HG02763 (cell line): ENCODE data around the gene PRKAG2.

Experiments
- ATAC-seq: cut with Tn5 transposase; IDR thresholded peaks from one replicate; pipeline ENCODE4 v1.9.1; 2021; ENCODE audit warnings: mild to moderate bottlenecking, moderate library complexity; ENCODE audit not compliant: unreplicated experiment

The PRKAG2 gene

DNA sequence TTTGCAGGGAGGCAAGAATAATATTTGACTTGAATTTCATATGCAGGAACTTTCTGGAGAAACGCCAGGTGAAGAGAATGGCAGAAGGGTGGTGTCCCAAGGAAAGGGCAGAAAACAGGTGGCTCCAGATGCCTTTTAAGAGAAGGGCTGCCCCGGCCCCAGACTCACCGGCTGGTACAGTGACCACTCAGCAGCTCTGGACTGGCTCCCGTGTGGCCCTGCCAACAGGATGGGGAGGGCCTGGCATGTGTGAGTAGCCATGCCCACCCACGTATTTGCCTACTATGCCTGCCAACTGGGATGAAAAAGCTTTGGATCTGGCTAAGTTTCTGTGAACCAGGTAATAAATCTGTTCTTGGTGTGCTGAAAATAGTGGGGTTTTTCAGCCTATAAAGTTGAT is 159.5 kb downstream of the PRKAG2 start:
- ATAC-seq = no peak

DNA sequence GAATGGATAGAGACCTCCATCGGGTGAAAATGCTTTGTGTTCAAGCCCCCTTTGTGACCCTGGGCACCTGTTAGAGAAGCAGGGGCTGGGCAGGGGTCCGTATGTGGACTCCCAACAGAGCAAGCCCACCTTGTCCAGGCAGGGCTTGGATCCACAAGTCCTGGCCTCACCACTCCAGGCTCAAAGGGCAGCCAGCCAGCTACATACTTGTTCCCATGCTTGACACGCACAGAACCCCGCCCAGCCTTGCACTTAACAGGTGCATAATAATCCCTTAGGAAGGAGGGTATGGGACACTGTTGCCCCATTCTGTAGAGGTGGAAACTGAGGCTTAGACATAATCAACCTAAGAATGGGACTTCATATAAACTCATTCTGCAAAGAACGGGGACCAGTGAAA is 160.6 kb downstream of the PRKAG2 start:
- no peak for ATAC-seq

DNA sequence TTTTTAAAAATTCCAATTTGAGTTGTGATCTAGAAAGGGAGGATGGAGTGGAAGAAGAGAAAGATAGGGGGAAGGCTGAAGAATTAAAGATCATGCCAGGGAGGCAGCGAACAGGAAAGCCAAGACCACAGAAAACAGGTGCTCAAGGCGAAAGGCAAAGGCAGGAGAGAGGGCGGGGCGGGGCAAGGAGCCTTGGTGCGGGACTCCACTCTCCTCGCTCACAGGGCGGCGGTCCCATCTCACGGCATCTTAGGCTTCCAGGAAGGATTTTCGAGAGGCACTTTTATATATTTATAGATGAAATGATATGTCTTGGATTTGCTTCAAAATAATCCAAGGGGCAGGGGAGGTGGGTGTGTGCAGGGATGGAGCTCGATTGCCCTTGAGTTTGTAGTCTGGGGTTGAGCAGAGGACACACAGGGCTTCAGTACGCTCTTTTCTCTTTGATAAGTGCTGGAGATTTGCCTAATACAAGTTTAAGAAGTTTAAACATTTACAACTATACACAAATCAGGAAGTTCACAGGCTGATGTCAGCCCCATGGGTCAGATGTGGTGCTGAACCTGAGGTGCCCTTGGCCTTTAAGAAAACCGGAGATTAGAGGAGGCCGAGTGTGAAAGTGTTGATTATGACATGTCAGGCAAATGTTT is 161.1 kb downstream of the PRKAG2 start:
- ATAC-seq = no peak

DNA sequence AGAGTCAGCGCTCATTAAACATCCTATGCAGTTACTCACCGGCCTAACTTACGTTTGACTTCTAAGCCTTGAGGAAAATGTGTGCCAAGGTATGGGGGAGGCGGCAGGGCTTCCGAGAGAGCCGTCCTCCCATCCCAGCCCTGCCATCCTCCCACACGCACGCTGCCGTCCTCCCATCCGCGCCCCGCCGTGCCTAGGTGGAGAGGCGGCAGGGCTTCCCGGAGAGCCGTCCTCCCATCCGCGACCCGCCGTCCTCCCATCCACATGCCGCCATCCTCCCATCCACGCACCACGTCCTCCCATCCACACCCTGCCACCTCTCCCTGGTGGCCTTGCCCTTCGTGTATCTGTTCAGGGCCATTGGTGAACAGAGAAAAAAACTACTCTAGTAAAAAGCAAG is 162.7 kb downstream of the PRKAG2 start:
- no peak for ATAC-seq

DNA sequence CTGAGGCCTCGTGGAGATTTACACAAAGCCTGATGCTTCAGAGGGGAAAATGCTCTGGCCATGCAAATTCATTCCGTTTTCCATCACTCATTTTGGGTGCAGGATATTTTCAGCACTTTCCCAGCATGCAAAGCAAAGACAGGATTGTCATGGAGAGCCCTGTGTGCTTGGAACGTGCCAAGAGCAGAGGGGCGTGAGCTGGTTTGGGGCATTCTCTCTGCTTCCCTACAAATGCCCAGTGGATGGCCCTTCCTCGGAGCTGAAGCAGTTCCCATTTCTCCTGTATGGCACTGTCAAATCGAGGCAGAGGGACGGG is 164.1 kb downstream of the PRKAG2 start:
- no peak for ATAC-seq

DNA sequence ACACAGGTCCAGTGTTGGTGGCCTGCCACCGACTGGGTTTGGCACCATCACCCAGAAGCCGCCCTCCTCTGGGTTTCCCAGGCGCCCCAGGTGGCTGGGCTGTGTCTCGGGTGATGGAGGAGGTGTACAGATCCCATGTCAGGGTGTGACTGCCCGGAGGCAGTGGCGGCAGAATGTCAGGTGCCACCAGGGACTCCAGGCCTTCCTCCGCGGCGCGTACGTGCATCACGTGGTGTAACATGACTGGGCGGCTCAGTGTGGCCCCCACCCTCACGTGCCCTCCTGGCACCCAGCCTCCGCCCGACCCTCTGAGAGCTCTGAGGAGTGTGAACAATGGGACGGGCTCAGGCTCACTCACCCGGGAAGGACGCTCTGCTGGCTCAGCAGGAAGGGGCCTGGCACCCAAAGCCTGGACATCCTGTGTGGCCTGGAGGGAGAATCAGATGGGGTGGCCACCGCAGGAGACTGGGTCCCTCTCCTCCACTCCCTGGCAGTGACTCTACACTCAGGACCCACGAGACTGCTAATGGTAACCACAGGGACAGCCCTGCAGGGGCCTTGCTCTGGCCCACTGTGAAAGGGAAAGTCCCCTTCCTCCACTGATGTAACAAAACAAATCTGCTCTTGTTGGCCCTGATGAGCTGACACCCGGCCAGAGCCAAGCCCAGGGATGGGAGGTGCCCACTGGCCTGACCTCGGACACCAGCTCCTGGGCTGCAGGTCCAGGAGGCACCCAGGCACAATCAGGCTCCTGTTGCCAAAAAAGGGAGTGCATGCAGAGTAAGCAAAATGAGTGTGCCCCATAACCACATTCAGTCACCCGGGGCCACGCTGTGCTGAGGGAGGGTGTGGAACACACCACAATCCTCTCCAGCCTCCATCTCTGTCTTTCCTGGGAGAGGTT is 164.8 kb downstream of the PRKAG2 start:
- no peak for ATAC-seq

DNA sequence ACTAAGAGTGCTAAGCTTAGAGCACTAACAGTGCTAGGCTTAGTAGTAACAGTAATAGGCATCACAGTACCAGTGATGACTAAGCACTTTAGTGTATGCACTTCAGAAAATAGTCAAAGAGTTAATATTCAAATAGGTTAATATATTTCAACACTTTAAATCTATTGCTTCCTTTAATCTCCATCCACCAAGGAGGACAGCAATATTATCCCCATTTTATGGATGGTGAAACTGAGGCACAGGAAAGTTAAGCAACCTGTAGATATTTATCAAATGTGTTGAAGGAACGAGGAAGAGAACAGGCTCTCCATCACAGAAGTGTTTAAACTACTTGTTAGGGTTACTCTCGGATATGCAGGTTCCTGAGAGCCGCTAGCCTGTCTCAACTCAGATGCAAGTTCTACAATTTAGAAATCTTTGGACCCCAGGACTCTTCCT is 165.5 kb downstream of the PRKAG2 start:
- no peak for ATAC-seq

DNA sequence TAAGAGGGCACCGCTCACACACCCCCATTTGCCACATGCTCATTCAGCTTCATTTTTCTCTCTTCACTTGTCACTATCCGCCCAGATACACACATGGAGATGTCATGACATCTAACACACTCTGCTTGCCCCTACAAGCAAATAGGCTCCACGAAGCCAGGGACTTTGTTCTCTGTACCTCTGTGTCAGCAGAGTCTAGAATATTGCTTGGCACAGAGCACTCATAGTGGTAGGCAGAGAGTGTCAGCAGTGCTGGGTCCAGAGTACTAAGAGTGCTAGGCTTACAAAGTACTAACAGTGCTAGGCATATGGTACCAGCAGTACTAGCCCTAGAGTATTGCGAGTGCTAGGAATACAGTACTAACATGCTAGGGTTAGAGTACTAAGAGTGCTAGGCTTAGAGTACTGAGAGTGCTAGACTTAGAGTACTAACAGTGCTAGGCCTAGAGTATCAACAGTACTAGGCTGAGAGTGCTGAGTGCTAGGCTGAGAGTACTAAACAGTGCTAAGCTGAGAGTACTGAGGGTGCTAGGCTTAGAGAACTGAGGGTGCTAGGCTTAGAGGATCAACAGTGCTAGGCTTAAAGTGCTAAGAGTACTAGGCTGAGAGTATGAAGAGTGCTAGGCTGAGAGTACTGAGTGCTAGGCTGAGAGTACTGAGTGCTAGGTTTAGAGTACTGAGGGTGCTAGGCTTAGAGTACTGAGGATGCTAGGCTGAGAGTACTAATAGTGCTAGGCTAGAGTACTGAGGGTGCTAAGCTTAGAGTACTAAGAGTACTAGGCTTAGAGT is 166.1 kb downstream of the PRKAG2 start:
- no peak for ATAC-seq

DNA sequence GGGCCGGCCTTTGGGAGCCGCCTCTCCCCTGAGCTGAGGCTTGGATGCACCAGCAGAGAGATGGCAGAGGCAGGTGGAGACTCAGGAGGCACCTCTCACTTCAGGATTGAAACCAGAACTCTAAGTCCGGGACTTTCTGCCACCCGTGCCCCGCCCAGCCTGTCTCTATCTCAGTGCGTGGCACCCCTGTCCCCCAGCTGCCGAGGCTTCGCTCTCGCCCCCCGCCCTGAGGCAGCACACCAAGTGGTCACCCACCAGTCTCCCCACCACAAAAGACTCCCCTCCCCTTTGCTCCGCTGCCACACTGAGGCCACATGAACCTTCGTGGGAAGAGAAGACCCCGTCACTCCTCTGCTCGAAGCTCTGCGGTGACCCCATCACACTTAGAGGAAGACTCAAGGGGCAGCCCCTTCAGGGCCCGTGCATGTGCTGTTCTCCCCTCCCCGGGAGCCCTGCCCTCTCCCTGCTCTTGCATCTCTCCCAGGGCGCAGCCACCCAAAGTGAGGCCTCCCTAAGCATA is 166.7 kb downstream of the PRKAG2 start:
- no peak for ATAC-seq

DNA sequence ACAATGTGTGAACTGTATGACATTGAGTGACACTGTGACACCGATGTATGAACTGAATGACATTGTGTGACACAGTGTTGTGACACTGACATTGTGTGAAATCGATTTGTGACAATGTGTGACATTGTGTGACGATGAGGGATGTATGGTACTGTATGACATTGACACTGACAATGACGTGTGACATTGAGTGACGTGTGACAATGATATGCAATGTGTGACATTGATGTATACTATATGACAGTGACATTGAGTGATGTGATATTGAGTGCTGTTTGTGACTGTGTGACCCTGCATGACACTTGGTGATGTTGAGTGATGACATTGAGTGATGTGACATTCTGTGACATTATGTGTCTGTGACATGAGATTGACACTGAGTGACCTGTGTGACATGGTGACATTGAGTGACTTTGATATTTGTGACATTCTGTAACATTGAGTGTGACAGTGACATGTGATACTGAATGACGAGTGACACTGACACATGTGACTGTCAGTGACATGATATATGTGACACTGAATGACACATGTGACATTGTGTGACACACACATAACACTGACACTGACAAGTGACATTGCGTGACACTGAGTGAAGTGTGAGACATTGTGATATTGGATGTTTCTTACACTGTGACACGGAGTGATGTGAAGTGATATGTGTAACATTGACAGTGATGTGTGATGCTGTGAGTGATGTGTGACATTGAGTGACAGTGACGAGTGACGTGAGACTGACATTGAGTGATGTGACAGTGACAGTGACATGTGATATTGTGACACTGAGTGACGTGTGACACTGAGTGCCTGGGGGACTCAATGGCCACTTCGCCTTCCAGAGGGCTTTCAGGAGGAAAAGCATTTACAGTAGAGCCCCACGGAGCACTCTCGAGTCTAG is 167.5 kb downstream of the PRKAG2 start:
- no peak for ATAC-seq

DNA sequence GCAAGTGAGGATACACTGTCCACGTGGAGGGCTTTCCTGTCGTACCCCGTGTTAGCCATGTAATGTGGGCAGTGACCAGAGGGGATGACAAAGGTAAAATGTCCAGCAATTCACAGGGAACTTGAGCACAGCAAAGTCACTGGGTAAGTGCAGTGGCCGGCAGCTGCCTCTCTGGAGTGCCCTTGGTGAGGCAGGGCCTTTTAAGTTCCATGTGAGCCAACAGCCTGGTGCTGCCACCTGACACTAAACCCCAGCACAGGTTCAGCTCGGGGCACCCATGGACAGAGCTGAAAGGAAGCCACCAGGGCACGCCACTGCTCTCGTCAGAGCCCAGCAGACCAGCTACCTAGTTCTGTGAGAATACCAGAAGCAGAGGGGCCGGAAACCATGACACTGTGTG is 168.3 kb downstream of the PRKAG2 start:
- no peak for ATAC-seq

DNA sequence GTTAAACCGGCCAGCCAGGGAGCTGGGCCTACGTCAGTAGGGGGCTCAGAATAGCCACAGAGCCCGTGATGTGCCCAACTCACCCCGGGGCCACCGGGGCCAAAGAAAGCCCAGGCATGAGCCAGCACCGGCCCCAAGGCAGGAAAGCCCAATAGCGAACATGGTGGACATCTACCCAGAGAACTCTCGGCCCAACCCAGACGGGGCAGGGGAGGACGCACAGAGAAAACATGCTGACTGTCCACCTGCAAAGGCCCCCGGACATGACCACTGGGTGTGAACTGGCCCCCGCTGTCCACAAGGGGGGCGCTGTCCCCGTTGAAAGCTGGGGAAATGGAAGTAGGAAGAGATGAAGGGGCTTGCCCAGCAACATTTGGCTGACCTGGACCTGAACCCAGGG is 169.2 kb downstream of the PRKAG2 start:
- no peak for ATAC-seq

DNA sequence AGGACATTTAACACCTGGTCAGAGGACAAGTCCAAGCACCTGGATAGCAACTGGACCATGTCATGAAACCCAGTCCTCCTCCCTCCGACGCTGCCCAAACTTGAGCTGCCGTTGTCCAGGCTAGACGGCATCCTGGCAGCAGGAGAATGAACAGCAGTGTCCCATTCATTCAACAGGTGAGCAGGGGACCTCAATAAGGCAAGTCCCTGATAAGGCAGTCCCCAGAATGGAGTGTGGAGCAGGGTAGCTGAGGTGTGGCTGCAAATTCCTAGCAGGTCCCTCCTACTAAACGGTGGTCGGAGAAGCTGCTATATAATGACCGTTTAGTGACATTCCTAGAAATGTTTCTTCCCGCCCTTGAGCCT is 169.8 kb downstream of the PRKAG2 start:
- no peak for ATAC-seq

DNA sequence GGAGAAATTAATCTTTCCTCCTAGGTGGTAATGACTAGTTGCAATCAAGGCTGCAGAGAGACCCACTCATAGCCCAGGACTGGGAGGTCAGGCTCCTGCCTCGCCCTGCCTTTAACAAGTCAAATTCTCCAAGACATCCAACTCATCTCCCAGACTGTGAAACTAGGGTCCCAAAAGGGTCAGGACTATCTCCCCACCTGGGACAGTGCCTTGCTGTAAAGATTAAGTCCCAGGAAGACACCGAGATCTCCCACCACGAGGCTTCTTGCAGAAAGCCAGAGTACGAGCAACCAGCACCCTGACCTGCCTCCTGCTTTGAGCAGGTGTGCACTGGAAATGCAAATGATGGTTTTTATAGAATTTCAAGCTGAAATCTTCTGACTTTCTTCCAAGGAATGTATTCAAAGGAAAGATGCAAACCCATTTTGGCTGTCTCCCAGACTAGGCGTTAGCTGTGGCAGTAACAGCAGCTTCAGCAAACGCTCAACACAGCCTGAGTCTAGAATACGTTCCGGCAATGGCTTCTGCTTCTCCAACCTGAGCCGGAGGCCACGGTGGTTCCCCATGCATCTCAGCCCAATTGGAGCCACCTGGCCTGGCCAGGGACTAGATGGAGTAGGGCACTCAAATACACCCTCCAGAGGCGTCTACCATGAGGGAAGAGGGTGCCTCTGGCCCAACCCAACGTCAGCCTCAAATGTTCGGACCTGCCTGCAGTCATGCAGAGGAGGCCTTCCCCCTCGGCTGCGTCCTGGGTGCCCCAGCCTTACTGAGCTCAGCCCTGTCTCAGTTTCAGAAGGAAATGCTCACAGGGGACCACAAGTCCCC is 170.4 kb downstream of the PRKAG2 start:
- ATAC-seq = no peak

DNA sequence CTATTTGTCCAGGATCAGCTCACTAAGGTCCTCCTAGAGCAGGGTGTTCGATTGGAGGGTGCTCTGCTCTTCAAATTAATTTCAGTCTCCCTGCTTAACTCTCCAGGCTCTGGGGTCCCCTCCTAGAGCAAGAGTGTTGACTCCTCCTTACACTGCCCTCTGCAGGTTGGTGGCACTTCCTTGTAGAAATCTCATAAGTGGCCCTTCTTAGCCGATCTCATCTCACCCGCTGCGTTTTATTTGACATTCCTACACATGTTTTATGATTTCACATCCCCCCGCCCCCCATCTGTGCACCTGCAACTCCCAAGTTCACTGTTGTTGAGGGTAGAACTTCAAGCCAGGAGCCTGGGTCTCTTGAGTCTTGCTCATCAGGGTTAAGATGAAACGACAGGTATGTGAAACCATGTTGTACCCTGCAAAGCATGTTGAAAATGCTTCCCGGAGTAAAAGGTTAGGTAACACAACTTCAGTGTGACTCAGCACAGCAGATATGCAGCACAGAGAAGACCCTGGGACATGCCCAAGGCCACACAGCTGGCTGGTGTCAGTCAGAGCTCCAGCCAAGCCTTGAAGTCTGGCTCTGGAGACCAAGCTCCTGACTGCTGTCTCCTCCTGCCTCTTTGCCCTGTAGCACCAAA is 171.2 kb downstream of the PRKAG2 start:
- no peak for ATAC-seq

DNA sequence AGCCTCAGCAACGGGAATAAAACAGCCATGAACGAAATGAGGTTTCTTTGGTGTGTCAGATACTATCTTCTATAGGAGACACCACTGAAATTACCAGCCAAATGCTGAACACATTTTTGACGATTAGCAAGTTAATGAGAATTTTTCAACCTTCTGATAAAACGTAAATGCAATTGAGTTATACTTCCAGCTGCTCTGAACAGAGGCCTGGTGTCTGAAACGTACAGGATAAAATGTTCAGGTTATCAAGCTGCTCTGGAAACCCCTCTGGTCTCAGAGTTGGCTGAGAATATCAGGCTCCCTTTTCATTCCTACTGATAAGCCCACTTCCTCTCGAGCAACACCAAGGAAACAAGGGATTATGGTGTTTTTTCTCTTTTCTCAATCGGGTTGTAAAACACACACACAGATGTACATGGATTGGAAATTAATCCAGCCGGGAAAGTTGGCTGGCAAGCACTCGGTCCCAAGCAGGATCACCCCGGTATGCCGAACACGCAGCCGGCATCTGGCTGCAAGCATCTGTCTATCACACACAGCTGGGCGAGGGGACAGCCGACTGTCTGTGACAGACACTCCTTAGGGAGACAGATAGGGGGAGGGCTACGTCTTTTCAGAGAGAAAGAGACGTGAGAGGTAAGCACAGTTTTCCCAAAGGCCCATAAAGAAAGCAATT is 171.8 kb downstream of the PRKAG2 start:
- ATAC-seq = no peak

DNA sequence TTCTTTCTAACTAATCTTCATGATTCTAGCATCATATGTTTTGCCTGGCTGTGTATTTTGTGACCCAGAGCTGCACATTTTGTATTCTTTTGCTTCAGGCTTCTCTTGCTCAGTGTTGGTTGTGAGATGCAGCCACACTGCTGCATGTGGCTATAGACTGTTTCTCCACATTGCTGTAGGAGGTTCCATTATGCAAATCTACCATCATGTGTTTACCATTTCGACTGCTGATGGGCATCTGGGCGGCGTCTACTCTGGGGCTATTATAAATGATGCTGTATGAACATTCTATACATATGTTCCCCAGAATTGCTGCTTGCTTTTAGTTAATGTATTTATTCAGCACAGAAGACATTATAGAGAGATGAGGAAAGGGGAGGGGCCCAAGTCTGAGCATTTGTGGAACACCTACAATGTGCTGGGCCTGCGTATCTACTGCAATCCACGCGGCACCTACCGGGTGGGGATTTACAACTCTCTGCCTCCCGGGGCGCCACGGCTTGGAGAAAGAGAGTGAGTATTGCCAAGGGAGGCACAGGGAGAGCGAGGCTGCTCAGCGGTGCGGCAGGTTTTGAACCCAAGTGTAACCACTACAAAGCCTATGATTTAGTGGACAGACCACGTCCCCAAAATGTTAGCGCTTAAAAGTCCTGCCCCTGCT is 172.5 kb downstream of the PRKAG2 start:
- ATAC-seq = no peak

DNA sequence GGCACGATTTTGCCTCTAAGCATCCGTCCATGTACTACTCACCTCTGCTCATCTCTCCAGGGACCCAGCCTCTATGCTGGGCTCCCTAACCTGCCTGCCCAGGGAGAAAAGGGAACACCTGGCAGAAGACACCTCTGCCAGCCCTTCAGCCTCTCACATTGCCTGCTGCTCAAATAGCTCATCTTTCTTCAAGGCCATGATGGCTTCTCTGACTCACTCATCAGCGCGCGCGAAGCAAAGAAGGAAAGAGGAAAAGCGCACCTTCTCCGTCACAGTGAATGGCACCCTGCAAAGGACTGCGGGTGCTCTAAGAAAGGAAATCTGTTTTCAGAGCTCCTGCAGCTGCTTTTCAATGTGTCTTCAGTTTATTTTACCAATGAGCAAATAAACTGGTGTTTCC is 174.0 kb downstream of the PRKAG2 start:
- no peak for ATAC-seq
